CMK (cell line): Measurements from ENCODE around the gene CNTN5.

ENCODE experiments used
- DNase-seq: peaks from one replicate; pipeline ENCODE4 v3.0.0-alpha.2; 2010; ENCODE audit warnings: low read depth

Gene CNTN5

DNA sequence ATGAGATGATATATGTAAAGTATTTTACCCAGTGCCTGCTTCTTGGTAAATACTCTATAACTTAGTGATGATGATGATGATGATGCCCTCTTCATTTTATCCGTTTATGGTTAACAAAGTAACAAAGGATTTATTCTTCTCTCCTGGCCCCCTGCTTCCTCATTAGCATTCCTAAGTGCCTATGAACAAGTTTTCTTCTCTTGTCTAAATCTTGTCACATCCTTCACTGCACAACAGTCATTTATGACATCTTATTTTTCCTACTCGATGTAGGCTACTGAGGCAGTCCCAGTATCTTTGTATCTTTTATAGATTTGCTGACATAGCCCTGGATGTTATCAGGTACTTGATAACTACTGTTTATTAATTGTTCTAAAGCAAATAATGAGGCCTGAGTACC is 911.9 kb downstream of the CNTN5 start:
- DNase-seq = no peak

DNA sequence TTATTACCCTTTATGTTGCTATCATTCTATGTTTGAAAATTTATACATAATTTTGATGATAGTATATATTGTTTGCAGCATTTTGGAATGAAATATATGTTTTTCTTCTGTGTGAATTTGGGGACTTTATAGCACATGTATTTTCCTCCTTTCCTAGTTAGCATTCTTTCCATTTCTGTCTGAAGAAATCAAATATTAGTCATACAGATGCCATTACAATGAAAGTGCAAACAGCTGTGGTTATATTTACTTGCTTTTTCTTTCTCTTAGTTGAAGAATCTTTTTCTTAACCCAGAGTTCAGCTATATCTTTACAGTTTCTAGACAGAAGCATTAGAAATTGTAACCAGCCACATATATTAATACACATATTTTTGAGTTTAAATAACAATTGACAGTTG is 913.3 kb downstream of the CNTN5 start:
- no peak for DNase-seq

DNA sequence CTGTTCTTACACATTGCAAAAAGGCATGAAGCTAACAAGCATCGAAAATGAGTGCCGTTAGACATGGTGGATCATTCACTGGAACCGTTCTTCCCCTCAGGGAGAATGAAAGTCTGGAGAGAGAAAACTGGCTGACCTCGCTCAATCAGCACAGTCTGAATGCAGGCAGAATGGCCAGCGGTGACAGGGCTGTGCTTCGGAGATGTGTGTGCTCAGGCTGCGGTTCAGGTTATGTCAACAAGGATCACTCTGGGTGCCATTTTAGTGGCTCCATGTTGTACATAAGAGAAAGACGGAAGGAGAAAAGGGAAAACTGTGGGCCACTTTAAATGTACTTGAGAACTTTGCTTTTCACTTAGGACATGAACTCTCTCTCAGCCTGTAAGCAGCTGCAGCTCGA is 916.6 kb downstream of the CNTN5 start:
- DNase-seq = no peak

DNA sequence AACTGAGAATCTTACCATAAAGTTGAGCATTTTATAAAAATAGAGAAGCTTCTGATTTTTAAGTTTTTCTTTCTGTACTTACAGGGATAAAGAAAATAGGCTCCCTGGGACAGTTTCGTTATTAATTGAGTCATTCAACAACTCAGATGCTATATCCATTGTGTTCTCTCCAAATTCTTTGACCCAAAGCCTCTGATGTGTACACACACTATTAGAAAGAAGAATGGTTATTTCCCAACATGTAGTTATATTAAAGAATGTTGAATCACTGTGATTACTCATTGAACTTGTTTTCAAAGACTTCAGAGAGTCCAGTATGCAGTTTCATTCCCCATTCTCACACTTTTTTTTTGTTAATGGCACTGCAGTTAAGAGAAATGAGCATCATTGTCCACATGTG is 932.1 kb downstream of the CNTN5 start:
- no peak for DNase-seq

DNA sequence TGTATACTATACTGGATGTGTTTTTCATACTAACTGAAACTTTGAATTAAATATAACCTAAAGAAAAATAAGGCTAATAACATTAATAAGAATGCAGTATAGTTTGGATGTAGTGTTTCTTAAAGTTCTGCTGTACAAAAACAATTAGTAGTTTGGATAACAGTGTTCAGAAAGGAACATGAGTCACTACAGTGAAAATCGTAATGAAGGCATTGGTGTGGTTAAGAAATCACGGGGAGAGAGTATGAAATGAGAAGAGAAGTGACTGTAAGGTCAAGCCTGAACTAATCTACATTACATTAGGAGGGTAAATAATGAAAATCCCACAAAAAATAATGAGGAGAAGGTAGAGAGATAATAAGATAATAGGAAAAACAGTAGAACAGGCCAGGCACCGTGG is 939.8 kb downstream of the CNTN5 start:
- no peak for DNase-seq

DNA sequence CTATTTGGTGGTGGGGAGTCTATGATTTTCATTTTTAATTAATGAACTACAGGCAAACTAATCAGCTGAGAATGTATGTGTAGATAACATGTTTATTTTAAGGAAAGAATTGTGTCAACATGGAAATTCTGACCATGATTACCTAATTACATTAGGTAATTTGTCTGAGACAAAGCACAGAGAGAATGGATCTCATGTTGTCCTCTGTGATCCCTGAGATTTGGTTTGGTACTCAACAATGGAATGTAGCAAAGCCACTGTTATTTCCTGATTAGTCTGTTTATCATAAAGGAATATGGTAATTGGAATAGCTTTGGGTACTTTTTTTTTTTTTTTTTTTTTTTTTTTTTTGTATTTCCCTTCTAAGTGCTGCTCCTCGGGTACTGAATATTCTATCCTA is 947.6 kb downstream of the CNTN5 start:
- DNase-seq = no peak

DNA sequence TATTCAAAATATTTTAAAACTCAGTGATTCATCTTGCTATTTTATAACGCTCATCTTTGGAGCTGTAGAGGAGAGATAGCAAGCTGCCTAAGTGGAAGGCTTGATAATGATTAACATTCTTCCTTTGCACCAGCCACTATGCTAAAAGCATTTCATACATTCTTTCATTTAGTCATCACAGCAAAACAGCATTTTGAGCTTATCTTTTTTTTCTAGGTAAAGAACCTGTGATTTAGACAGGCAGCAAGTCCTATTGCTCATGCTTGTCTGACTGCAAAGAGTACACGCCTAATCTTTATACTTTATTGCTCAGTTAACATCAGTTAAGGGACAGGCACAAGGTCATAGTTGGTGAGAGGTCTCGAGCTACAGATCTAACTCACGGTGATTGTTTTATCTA is 953.2 kb downstream of the CNTN5 start:
- DNase-seq = no peak

DNA sequence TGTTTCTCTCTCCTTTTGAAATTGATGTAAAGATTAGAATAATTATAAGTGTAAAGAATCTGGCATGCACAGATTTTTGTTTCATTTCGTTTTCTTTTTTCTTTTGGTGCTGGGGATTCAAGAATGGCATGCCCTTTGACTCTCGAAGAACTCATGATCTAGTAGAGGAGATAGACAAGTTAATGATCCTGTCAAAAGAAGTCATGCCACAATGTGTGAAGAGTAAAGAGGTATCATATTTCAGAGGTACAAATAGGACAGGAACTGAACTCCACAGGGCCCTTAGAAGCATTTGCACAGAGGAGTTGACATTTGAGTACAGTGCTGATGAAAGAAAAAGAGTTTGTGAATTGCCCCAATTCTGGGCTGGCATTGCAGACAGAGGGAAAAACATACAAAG is 958.3 kb downstream of the CNTN5 start:
- no peak for DNase-seq

DNA sequence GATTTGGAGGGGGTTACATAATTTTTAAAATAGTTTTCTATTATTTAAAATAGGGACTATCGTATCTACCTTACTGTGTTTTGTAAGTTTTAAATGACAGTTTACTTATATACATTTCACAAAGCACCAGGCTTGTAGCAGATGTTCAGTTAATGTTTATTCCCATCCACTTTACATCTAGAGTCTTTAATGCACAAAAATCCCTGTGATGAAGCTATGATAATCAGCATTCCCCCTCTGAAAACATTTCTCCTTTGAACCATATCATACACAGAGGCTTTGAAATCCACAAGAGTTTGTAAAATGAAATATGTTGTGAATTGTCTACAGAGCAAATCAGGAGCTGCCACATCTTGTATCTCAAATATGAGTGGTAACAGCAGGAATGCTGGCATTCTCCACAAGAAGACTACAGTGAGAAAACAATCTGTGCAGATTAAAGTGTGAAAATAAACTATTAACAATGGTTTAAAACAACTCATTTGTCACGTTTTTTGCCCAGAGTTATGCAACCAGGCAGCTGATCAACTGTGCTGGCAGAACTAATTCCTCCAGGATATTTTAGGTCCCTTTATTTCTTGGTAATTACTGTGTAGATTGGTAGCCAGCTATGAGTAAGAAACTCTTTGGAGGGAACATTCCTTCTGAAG is 967.2 kb downstream of the CNTN5 start:
- no peak for DNase-seq

DNA sequence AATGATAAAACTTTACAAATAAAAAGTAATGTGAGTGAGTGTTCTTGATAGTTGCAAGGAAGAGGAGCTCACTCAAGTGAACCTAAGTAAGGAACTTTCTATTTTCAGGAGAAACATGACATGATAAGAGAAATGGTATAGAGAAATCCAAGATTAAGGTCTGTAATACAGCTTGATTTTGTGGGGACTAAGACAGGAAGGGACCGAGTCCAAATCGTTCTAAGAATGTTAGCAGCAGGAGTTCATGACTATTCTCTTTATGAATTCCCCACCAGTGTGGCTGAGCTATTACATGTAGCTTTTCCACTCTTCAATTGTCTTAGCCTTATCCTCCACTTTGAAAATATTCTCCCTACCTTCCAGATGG is 967.7 kb downstream of the CNTN5 start:
- DNase-seq = no peak

DNA sequence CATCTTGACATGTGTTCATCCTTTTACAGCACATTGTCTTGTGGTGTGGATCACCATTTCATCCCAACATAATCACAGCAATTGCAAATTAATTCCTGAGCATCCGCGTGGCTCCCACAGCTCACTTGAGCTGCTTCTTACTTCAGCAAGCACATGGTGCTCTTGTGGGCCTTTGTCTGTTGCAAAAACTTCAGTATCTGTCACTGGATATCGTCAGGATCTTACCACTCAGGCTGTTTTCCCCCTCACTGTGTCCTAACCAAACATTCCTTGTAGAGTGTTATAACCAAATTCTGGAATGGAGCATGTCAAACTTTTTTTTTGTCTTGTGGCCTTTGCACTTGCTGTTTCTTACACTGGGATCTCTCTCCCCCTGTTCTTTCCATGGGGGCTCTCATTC is 983.2 kb downstream of the CNTN5 start:
- no peak for DNase-seq

DNA sequence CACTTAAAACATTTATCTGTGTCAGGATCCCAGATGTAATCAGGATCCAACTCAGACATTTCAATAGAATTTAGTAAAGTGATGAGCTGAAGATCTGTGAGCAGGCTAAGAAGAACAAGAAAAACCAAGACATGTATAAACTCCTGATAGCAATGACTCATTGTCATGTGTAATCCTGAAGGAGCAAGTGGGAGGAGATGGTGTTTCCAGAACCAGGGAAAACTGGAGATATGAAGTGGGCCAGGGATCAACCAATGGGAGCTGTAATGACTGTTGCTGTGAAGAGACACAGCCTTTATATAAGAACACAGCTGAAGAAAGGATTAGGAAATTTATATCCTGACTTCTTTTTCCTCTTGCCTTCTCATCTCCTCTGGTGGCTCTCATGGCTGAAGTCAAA is 983.8 kb downstream of the CNTN5 start:
- DNase-seq = no peak

DNA sequence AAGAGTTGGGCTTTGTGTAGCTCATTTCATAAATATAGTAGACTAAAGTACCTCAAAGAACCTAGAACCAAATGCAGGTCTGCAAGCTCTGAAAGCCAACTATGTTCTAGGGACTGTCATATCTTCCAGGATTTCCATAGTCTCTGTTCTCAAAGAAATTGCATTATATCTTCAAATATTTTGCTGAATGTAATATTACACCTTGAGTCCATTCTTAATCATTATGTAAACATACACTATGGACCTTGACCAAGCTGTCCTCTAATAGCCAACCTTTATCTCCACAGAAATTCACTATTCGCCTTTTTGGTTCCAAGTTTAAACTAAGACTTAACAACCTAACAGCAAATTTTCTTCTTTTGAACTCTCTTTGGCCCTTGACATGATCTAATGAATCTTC is 987.7 kb downstream of the CNTN5 start:
- no peak for DNase-seq

DNA sequence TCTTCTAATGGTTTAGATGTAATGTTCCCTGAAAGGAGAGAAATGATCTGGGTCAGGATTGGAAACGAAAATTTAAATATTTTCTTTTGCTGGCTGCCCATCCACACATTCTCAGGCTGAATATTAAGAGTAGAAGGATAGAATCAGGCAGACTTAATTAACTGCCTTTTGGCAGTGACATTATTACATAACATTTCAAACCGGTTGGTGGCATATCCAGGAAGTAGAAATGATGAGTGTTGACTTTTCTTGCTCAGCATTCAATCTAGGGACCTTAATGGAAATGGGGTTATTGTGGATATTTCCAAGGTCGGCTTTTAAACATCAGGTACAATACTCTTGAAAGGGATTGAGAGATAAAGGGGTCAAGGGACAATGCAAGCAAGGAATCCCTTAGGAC is 989.0 kb downstream of the CNTN5 start:
- DNase-seq = no peak

DNA sequence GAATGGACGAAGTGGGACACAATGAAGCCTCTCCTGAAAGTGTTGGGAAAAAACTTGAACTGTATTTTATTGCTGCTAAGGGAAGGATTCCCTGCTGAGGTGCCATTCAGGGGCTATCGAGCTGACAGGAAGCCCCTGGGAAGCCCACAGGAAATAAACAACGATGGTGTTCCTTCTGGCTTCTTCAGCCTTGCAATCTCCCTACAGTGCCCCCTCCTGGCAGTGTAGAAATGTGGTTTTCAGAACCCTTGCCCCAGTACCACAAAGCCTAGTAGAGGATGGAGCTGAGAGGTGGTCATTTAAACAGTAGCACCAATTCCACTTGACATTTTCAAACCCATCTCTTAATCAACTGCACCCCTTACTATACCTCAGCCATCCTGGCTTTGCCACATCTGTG is 989.6 kb downstream of the CNTN5 start:
- peak; percentile 46 for DNase-seq

DNA sequence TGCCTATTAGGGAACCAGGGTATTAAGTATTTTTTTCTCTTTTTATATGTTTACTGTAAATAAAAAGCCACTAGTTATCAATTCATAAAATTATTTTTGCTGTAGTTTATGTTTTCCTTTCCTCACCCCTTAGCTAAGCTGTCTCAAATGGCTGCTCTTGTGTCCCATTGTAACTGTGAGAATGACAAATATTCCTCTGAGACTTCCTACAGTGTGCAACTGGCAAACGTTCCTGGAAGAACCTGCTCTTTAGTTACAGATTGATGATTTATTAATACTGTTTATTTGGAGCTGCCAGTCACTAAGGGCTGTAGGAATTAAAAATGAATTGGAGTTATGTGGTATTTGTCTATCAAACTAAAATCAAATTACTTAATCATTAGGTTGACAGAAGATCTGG is 990.9 kb downstream of the CNTN5 start:
- no peak for DNase-seq

DNA sequence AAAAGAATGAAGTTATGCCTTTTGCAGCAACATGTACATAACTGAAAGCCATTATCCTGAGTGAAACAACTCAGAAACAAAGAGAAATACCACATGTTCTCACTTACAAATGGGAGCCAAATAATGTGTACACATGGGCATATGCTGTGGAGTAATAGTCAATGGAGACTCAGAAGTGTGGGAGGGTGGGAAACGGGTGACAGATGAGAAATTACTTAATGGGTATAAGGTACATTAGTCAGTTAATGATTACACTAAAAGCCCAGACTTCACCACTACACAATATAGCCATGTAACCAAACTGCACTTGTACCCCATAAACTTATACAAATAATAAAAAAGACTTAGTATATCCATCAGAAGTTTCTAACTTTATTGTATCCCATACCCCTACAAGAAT is 992.3 kb downstream of the CNTN5 start:
- no peak for DNase-seq

DNA sequence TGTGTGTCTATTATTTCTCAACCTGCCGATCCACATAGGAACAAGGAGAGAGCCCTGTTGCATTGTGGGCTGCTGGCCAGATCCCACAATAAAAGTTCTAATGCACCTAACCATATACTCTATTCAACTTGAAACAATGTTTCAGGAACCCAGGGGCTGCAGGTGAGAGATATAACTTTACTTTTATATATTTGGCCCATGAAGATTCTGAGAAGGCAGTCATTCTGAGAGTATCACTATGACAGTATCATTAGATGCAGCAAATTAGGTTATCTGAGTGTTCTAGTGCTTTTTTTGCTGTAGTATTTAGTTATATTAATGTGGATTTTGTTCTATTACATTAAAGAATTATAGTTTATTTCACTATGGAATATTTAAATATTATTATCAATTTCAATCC is 1011.2 kb downstream of the CNTN5 start:
- no peak for DNase-seq

DNA sequence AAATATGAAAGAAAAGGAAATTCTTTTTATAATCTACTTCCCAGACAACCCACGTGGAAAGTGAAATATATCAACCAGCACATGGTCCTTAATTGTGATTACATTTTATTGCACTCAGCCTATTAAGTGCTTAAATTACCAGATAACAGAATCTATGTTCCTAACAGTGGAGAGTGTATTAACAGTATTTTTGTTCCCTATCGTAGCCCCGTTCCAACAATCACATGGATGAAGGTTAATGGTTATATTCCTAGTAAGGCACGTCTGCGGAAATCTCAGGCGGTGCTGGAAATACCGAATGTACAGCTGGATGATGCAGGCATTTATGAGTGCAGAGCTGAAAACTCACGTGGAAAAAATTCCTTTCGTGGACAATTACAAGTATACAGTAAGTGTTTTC is 1040.3 kb downstream of the CNTN5 start:
- no peak for DNase-seq

DNA sequence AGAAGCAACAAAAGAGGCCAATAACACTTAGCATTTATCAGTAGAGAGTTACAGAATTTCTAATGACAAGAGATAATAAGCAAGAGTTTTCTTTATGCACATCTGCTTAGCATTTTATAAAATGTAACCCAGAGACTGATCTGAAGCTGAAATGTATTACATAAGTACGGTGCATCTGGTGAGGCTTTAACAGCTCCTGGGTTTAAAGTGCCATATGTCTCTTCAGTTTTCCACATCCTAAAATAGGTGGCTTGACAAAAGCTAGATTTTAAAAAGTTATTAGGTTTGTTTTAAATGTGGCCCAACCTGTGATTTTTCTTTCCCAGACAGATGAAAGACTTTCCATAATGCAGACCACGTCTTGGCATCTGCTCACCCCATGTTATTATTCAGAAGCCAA is 1045.7 kb downstream of the CNTN5 start:
- no peak for DNase-seq

DNA sequence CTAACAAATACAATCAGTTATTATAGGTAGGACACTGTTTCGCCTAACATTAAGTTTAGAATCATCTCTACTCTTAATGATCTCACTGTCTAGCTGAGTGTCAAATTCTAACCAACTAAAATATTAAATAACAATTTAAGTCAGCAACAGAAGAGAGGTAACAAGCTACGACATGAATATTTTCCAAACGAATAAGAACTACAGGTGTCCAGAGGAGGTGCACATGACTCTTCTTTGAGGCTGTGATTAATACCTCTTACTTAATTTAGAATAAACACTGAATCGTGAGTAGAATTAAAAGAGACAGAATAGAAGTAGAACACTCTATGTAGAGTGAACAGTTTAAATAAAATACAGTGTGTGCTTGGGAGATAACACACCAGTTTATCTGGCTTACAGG is 1047.4 kb downstream of the CNTN5 start:
- no peak for DNase-seq

DNA sequence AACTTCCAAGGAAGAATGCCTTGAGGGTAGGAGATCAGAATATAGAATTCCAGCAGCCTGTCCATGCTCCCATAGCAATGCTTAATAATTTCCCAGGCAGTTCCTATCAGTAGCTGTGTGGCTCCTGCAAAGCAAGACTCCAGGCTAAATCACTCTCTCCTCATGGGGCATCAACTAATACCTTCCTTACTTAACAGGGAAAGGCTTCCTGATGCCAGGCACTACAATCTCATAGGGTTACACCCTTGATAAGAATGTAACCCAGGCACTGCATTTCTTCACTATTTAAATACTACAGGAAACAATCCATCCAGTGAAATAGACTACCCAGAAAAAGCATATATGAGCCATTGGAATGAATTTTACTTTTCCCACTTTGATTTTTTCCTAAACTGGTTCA is 1051.4 kb downstream of the CNTN5 start:
- DNase-seq = no peak

DNA sequence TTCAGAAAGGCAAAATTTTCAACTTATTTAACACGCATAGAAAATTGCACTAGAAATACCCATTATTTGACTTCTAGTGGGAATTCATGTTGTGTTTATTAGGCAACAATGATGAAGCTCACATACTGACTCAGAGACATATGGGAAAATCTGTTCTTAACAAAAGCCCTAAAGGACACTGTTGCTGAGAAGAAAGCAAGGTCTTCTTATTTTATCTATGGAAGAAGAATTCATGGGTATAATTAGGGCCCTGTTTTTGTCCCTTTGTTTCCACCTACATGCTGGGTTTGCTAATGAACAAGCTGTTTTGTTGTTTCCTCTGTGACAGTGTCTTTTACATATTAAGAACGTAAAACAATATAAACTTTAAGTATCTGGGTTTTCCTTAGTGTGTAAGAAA is 1059.6 kb downstream of the CNTN5 start:
- no peak for DNase-seq

DNA sequence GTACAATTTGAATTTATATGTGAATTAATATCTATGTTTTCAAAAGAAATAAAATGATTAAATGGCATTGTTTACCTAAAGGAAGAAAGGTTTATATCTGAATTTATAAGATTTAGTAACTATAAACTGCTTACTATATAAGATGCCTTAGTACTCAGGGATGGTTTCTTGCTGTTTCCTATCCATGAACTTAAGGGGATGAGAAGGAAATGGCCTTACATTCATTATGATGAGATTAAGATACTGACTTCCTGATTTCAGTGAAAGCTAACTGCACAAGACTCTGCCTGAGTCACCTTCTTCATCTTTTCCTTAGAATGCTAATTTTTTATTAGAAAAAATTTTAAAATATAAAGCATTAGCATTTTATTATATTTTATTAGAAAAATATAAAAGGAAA is 1060.1 kb downstream of the CNTN5 start:
- no peak for DNase-seq

DNA sequence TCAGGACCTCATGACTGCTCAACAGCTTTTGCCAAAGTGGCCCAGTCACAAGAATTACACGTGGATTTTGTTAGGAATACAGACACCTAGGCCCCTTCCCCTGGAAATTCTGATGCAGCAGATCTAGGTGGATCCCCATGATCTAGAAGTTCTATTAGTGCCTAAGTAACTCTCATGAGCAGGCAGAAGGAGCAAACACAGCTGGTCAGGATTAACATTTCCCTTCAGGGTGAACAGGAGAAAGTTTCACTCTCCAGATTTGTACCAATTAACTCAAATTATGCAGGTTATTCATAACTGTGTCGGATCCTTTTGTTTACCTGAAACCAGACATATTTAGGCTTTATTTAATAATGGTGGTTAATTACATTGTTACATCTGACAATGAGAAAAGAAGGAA is 1072.9 kb downstream of the CNTN5 start:
- no peak for DNase-seq
